ENCODE measurements around the gene CPA2. TPM values are rescaled to one million over a fixed set of nuclear protein-coding genes. Genes with fewer than 3 reads are reported as not detected.
"Not testable (repeated sequence)": the region's sequence is repeated elsewhere in the genome, so short reads cannot be mapped to it uniquely, and the experiment has no call there.

Gene CPA2
- 1.9 and 2.0 TPM in 2 replicates for total RNA-seq (2014; rRNA removed; shearing (Covaris generic))

DNA sequence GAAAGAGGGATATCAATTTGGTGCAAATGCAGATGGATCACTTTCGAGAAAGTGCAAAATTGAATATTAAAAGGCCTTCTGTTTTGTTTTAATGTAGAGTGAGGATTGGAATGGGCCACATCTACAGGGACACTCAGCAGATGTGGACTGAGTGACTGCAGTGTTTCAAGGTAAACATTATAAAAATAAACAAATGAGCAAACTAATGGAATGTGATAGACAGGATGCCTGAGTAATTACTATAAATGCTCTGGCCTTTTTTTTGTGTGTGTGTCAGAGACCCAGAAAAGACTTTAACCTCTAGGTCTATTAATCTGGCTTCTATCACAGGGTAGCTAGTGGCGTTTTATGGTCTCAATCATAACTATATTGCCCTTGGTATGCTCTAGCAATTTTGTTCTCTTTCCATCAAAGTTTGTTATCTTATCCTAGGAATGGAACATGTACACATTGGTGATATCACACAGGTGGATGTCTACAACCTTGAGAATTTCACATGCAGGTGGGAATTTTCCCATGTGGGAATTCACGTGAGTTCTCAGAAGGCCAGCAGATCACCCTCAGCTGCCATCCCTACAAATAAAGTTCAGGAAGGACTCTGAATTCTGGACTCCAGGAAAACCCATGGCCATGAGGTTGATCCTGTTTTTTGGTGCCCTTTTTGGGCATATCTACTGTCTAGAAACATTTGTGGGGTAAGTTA is at the start of gene CPA2:
Gene CPA2, plus strand, starts transcription at position 606 of the 703 bp plus-strand sequence. Its CDS starts 19 bp downstream, at position 625.
- Histone ChIP-seq H3K27me3 (no peaks in the 10 kb centered on the region), H3K27ac (no peak within 1 kb of the TSS), H3K9me3 (replicated peaks) (no peaks in the 10 kb centered on the region), H3K4me3 (no peak within 1 kb of the TSS), H3K36me3 (no peaks in the 10 kb centered on the region), H3K4me1 (peaks cover 4% of the 10 kb centered on the region)
- no peak for DNase-seq

DNA sequence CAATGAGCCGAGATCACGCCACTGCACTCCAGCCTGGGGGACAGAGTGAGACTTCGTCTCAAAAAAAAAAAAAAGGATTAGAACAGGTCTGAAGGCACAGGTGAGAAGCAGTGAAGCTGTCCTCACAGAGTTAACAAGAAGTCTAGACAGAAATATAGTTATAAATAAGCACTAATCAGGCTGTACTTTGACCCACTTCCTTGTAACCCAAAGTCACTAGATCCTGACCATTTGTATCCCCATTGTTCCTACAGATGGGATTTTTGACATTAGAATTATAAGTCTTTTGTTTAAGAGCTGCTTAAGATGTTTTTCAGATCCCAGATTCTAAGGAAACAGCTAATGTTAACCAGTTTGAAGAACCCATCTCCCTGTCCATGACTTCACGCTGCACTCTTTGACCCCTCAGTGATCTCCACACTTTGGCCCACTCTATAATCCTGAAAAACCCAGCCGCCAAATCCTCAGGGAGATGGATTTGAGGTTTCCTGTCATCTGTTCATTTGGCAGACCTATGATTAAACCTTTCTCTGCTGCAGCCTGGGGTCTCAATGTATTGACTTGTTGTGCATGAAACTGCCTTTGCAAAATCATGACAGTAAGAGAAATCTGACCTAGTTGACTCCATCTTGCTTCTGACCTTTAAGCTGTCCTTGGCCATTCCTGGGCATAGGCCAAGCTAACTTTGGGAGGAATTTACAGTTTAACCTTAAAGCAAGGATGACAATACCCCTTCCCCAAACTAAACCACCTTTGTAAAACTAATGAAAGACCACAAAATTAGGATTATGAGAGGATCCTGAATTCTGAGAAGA is 47.6 kb upstream of the CPA2 start:
- Histone ChIP-seq H3K4me3 (no peak overlapping the region), H3K27me3 (no peaks in the 10 kb centered on the region), H3K27ac (peak overlapping the region; percentile 49), H3K36me3 (no peaks in the 10 kb centered on the region), H3K4me1 (peaks cover 20% of the 10 kb centered on the region), H3K9me3 (replicated peaks) (no peaks in the 10 kb centered on the region; the same call in 1 of the 2 replicates)
- DNase-seq, result peak; percentile 60 to 78

DNA sequence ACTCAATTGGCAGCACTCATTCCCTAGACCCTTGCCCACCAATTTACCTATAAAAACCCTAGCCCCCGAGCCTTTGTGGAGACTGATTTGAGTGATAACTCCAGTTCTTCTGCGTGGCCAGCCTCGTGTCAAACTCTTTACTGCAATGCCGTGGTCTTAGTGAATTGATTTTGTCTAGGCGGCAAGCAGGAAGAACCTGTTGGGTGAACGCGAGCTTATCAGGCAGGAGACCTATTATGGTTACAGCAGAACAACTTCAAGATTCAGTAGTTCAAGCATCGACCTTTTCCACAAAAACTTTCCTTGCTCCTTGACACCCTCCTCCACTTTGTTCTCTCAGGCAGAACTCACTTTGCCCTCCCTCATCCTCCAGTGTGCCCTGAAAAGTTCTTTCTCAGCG is 46.8 kb upstream of the CPA2 start:
- Histone ChIP-seq H3K9me3 (replicated peaks) (no peaks in the 10 kb centered on the region), H3K36me3 (no peaks in the 10 kb centered on the region), H3K4me3 (no peak overlapping the region), H3K27ac (peak overlapping the region; percentile 49), H3K27me3 (no peaks in the 10 kb centered on the region), H3K4me1 (peaks cover 20% of the 10 kb centered on the region)
- no peak for DNase-seq

DNA sequence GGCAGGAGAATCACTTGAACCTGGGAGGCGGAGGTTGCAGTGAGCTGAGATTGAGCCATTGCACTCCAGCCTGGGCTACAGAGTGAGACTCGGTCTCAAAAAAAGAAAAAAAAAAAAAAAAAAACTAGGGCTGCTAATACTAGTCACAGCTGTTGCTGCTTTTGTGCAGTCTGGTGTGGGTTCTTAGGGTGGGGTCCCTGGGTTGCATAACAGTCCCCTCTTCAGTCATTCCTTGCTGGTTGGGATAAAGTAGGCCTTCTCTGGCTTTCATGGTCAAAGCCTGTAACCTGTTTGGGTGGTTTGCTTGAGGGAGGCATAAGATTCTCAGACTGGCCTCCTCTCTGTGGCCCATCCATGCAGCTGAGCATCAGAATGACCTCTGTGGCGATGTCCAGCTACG is 44.9 kb upstream of the CPA2 start:
- DNase-seq, result peak; percentile 35 to 66
- 0 out of 2 replicates have a peak, but pooled peaks cover 5% of the 10 kb centered on the region for H3K9me3 ChIP-seq (replicated peaks)

DNA sequence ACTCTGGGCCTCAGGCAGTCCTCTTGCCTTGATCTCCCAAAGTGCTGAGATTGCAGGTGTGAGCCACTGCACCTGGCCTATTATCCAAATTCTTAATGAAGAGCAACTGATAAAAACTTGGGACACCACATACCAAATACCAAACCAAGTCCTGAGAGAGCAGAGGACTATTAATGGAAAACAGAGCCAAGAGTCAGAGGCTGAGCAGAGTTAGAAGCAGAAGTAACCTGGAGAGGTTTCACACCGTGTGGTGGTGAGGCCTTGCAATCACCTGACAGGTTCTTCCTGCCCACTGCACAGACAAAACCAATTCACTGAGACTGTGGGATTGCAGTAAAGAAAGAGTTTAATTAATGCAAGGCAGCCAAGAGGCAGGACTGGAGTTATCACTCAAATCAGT is 43.0 kb upstream of the CPA2 start:
- no peaks in the 10 kb centered on the region for H3K36me3 ChIP-seq
- no peak overlapping the region for H3K27ac ChIP-seq
- H3K9me3 ChIP-seq (replicated peaks), result 0 out of 2 replicates have a peak, but pooled peaks cover 5% of the 10 kb centered on the region
- no peaks in the 10 kb centered on the region for H3K27me3 ChIP-seq
- H3K4me3 ChIP-seq, result no peak overlapping the region
- H3K4me1 ChIP-seq, result peaks cover 25% of the 10 kb centered on the region
- no peak for DNase-seq

More for the DNA sequence above, 44.9 kb upstream of the CPA2 start:
- no peak overlapping the region for H3K27ac ChIP-seq
- H3K4me3 ChIP-seq, result no peak overlapping the region
- peaks cover 20% of the 10 kb centered on the region for H3K4me1 ChIP-seq
- no peaks in the 10 kb centered on the region for H3K36me3 ChIP-seq
- H3K27me3 ChIP-seq, result no peaks in the 10 kb centered on the region

DNA sequence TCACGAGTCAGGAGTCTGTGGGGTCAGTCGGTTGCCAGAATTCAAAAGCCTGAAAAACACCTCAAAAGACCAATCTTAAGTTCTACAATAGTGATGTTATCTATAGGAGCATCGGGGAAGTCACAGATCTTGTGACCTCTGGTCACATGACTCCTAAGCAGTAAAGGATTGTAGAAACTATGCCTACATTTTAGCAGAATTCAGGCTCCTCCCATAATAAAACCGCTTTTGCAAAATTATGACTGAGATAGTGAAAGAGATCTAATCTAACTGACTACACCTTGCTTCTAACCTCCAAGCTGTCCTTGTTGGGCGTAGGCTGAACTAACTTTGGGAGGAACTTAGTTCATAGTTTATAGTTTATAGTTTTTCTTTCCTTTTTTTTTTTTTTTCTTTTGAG is 42.5 kb upstream of the CPA2 start:
- peaks cover 21% of the 10 kb centered on the region for H3K4me1 ChIP-seq
- DNase-seq, result no peak
- H3K4me3 ChIP-seq, result no peak overlapping the region
- no peaks in the 10 kb centered on the region for H3K36me3 ChIP-seq
- no peak overlapping the region for H3K27ac ChIP-seq
- 0 out of 2 replicates have a peak, but pooled peaks cover 5% of the 10 kb centered on the region for H3K9me3 ChIP-seq (replicated peaks)
- no peaks in the 10 kb centered on the region for H3K27me3 ChIP-seq

DNA sequence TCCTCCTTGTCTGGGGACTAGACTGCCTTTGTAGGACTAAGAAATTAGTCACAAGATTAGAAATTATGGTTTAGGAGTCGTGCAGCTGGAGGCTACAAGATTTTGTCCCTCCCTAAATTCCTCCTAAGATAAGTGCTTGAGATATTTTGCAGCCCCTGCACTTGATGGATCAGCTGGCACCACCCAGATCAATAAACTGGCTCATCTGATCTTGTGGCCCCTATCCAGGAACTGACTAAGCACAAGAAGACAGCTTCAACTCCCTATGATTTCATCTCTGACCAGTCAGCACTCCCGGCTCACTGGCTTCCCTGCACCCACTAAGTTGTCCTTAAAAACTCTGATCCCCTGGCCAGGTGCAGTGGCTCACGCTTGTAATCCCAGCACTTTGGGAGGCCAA is 41.7 kb upstream of the CPA2 start:
- H3K4me1 ChIP-seq, result peaks cover 14% of the 10 kb centered on the region
- peak overlapping the region; percentile 50 for H3K27ac ChIP-seq
- H3K9me3 ChIP-seq (replicated peaks); H3K4me3 ChIP-seq; H3K36me3 ChIP-seq; H3K27me3 ChIP-seq: not testable (repeated sequence)
- DNase-seq, result peak; percentile 75 to 81

DNA sequence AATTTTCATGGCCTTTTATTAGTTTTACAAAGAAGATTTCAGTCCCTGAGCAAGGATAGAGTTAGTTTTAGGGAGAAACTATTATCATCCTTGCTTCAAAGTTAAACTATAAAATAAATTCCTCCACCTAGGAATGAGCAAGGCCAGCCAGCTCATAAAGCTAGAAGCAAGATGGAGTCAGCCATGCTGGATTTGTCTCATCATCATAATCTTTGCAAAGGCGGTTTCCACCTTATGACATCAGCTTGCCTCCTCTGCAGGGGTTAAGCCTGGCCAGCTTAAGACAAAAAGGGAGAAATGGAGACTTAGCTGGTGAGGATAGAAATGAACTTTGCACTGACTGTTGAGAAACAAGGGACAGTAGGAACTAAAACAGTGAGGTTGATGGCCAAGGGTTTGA is 40.3 kb upstream of the CPA2 start:
- no peaks in the 10 kb centered on the region for H3K27me3 ChIP-seq
- peaks cover 8% of the 10 kb centered on the region for H3K4me1 ChIP-seq
- DNase-seq, result no peak
- no peak overlapping the region for H3K4me3 ChIP-seq
- 0 out of 2 replicates have a peak, but pooled peaks cover 5% of the 10 kb centered on the region for H3K9me3 ChIP-seq (replicated peaks)
- no peaks in the 10 kb centered on the region for H3K36me3 ChIP-seq
- H3K27ac ChIP-seq, result no peak overlapping the region

DNA sequence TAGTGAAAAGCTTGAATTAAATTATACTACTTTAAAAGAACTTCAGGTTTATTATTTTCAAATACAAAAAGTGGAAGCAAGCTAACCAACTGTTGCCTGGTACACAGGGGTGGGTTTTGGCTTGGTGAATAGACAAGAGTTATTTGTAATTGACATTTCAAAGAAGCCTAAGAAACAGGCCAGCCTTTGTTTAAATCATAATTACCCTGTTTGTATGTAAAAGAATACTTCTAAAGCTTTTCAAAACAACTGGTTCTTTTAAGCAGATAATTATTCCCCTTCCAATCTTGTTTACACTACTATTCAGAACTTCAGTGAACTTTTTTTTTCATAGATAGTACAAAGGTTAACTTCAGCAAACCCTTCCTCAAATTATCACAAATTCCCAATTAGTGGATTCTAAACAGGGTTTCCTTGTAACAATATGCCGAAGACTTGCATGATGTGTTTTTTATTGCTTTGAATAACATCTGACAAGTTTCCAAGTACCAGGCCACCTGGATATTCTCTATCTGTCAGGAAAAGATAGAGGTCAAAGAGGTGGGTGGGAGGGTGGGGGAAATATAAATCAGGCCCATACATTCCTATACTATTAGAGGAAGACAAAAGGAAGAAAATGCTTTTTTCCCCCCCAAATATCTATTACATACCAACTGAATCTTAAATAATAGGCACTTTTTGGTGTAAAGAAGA is 38.6 kb upstream of the CPA2 start:
- H3K4me3 ChIP-seq, result no peak overlapping the region
- H3K36me3 ChIP-seq, result no peaks in the 10 kb centered on the region
- no peaks in the 10 kb centered on the region for H3K27me3 ChIP-seq
- H3K9me3 ChIP-seq (replicated peaks), result 0 out of 2 replicates have a peak, but pooled peaks cover 5% of the 10 kb centered on the region
- no peak for DNase-seq
- no peak overlapping the region; the same call in 1 of the 2 replicates for H3K27ac ChIP-seq
- H3K4me1 ChIP-seq, result peaks cover 5% of the 10 kb centered on the region

DNA sequence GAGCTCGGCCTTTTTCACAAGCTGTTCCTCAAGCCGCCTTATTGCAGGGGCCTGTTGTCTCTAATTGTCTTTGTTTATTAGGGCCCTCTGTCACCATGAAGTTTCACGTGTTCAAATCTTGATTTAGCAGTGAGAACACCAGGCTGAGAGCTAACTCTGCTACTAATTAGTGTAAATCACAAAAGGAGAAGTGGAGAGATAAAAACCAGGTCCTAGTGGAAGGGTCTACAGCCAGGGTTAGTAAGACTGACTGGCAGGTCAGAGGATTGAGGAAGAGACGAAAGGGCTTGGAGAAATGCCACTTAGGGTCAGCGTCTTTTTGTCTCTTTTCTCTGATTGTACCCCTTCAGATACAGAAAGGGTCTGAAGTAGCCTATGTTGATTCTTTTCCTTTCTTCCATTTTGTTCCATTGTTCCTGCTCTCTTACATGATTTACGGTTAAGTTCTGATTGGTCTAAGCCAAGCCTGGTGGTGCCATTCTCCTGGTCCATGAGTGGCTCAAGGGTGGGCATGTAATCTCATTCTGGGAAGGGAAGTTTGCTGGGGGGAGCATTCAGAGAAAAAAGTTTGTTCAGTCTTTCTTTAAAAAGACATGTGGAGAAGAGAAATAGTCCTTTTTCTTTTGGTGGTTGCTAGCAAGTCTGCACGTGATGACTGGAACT is 37.7 kb upstream of the CPA2 start:
- no peaks in the 10 kb centered on the region for H3K27me3 ChIP-seq
- H3K9me3 ChIP-seq (replicated peaks), result 0 out of 2 replicates have a peak, but pooled peaks cover 5% of the 10 kb centered on the region
- no peak overlapping the region for H3K27ac ChIP-seq
- H3K4me3 ChIP-seq, result no peak overlapping the region
- DNase-seq, result no peak
- peaks cover 5% of the 10 kb centered on the region for H3K4me1 ChIP-seq
- H3K36me3 ChIP-seq, result no peaks in the 10 kb centered on the region

DNA sequence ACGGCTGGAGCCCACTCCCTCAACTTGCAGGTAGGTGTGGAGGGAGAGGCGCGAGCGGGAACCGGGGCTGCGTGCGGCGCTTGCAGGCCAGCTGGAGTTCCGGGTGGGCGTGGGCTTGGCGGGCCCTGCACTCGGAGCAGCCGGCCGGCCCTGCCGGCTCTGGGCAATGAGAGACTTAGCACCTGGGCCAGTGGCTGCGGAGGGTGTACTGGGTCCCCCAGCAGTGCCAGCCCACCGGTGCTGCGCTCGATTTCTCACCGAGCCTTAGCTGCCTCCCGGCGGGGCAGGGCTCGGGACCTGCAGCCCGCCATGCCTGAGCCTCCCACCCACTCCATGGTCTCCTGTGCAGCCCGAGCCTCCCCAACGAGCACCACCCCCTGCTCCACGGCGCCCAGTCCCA is 36.7 kb upstream of the CPA2 start:
- H3K4me1 ChIP-seq; H3K36me3 ChIP-seq; DNase-seq; H3K27ac ChIP-seq; H3K27me3 ChIP-seq; H3K9me3 ChIP-seq (replicated peaks); H3K4me3 ChIP-seq: not testable (repeated sequence)

DNA sequence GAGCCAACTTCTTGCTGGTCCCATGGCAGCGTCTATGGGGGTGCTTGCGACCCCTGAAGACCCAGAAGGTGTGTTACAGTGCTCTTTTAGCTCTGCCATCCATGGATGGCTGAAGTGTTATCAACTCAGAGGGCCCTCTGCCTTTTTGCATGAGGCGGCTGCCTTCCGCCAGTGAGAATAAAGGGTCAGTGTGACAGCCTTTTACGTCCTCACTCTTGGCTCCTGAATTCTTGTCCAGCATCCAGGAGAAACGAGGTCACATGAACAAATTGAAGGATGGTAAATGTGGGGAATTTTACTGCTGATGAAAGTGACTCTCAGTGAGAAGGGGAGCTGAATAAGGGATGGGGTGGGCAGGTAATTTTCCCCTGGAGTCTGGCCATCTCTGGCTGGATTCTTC is 34.9 kb upstream of the CPA2 start:
- no peaks in the 10 kb centered on the region for H3K9me3 ChIP-seq (replicated peaks)
- H3K4me1 ChIP-seq, result peaks cover 5% of the 10 kb centered on the region
- H3K27me3 ChIP-seq, result no peaks in the 10 kb centered on the region
- no peak overlapping the region for H3K4me3 ChIP-seq
- H3K27ac ChIP-seq, result no peak overlapping the region
- DNase-seq, result no peak
- no peaks in the 10 kb centered on the region for H3K36me3 ChIP-seq

DNA sequence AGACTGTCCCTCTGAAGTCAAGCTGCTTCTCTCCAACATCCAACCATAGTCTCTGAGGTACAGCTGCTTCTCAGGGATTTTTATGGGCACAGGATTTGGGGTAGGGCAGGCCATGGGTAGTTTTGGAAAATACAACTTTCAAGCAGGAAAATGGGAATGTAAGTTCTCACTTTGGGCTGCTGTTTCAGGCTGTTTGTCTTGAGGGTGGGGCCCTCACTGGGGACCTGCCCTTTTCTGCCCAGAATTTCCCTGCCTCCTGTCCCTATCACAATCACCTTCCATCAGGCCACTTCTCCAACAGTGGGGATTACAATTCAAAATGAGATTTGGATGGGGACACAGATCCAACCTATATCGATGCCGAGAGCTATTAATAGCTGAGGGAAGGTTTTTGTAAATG is 34.5 kb upstream of the CPA2 start:
- Histone ChIP-seq H3K9me3 (replicated peaks) (no peaks in the 10 kb centered on the region), H3K4me1 (peaks cover 5% of the 10 kb centered on the region), H3K36me3 (no peaks in the 10 kb centered on the region), H3K27ac (no peak overlapping the region), H3K4me3 (no peak overlapping the region), H3K27me3 (no peaks in the 10 kb centered on the region)
- DNase-seq, result no peak

DNA sequence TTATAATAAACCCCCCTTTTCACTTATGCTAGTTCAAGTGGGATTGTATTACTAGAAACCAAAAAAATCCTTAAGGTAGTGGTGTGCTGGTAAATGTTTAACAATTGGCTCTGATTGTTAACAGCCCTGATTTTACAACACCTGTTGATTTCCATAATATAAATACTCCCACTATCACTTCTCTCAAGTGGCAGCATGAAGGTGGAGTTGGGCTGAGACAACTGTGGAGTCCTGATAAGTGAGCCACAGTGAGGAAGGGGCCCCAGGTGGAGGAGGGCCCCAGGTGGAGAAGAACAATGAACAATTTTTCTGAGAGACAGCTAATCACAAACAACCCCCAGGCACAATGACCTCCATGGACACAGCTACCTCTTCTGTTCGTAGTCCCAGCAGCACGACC is 32.6 kb upstream of the CPA2 start:
- no peaks in the 10 kb centered on the region for H3K36me3 ChIP-seq
- no peak overlapping the region for H3K4me3 ChIP-seq
- H3K9me3 ChIP-seq (replicated peaks), result no peaks in the 10 kb centered on the region
- H3K4me1 ChIP-seq, result no peaks in the 10 kb centered on the region
- no peak overlapping the region for H3K27ac ChIP-seq
- DNase-seq, result no peak
- H3K27me3 ChIP-seq, result no peaks in the 10 kb centered on the region

Measured in SJCRH30 (cell line).